Measurements from ENCODE around the gene TRDN.
"Not testable (repeated sequence)": the region's sequence is repeated elsewhere in the genome, so short reads cannot be mapped to it uniquely, and the experiment has no call there.

The TRDN gene

DNA sequence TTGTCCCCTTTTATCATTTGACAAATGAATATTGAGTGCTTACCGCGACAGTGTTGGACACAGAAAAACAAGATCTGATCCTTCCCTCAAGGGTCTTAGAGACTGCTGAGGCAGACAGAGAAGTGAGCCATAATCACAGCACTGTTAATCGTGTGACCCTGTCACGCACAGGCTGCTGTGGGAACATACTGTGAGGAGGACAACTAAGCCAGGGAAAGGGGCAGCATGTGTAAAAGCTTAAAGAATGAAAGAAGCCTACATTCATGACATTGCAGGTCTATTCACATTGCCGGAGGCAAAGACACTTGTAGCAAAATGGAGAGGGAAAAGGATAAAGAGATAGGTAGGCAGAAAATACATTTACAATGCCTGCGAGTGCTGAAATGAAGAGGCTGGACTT is 32.7 kb downstream of the TRDN start:
- no peaks in the 10 kb centered on the region for H3K27me3 Mint-ChIP-seq
- H3K4me3 Mint-ChIP-seq: no peak overlapping the region
- H3K4me1 Mint-ChIP-seq: no peaks in the 10 kb centered on the region
- no peak overlapping the region for H3K27ac Mint-ChIP-seq
- H3K36me3 Mint-ChIP-seq: no peaks in the 10 kb centered on the region
- DNase-seq (no peak), ATAC-seq (replicated peaks) (no peak)
- peaks cover 0 to 5% of the 10 kb centered on the region in 2 donors for H3K9me3 Mint-ChIP-seq

DNA sequence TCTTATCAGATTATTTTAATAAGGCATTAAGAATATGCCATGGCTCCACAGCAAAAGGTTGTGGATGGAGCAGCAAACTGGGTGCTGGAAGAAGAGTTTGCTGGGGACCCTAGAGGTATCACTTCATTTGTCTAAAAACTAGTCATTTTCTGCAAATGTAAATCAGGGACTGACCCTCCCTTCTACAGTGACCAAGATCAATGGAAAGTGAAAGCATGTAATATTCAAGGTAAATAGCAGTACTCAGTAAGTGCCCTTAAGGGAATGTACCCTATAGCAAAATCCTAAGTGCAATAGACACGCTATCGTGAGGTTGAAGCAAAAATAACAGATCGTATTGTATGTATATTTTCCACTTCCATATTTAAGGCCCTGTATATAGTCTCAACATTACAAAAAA is 38.7 kb downstream of the TRDN start:
- Mint-ChIP-seq H3K9me3 (peaks cover 0 to 3% of the 10 kb centered on the region in 2 donors), H3K4me3 (no peak overlapping the region), H3K36me3 (no peaks in the 10 kb centered on the region), H3K27ac (no peak overlapping the region), H3K4me1 (no peaks in the 10 kb centered on the region), H3K27me3 (no peaks in the 10 kb centered on the region)
- DNase-seq (no peak), ATAC-seq (replicated peaks) (peak; percentile 41 to 52)

DNA sequence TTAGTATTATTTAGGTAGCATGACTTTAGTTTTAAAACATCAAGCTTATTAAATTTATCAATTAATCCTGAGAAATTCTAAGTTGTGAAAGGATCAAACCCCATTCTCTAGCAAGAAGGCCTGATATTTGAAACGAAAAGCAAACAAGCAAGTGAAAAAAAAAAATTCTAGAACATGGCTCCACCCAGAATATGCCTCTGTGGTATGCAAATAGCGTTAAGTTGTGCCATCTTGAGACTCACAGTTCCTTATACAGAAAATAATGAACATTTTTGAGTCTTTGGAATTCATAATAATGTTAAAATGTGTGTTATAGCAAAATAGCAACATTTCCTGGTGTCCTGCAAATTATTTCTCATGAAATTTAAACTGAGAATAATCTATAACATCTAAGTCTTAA is 42.0 kb downstream of the TRDN start:
- Mint-ChIP-seq H3K9me3 (peaks cover 0 to 3% of the 10 kb centered on the region in 2 donors), H3K27ac (no peak overlapping the region), H3K27me3 (no peaks in the 10 kb centered on the region), H3K4me1 (no peaks in the 10 kb centered on the region), H3K36me3 (no peaks in the 10 kb centered on the region), H3K4me3 (no peak overlapping the region)
- no peak for DNase-seq
- no peak for ATAC-seq (replicated peaks)

DNA sequence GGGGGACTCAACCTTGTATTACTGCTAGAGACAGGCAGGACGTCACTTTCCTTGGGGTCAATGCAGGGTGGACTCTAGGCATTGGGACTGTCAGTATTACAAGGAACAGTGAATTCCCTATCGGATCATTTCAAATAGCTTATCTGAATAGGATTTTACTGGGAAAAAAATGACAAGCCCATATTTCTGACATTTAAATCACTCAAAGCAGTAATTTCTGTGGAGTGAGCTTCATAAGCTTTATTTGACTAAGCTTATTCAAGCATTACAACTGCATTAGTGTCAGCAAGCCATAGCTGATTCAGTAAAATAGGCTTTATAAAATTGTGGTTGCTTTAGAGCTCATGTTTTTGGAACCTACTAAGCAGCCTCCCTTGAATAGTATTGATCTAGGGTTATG is 44.3 kb downstream of the TRDN start:
- no peak for DNase-seq
- no peaks in the 10 kb centered on the region for H3K36me3 Mint-ChIP-seq
- no peak overlapping the region for H3K27ac Mint-ChIP-seq
- no peaks in the 10 kb centered on the region for H3K27me3 Mint-ChIP-seq
- no peak overlapping the region for H3K4me3 Mint-ChIP-seq
- H3K9me3 Mint-ChIP-seq: peaks cover 3% of the 10 kb centered on the region in 2 donors
- ATAC-seq (replicated peaks): no peak
- H3K4me1 Mint-ChIP-seq: no peaks in the 10 kb centered on the region

DNA sequence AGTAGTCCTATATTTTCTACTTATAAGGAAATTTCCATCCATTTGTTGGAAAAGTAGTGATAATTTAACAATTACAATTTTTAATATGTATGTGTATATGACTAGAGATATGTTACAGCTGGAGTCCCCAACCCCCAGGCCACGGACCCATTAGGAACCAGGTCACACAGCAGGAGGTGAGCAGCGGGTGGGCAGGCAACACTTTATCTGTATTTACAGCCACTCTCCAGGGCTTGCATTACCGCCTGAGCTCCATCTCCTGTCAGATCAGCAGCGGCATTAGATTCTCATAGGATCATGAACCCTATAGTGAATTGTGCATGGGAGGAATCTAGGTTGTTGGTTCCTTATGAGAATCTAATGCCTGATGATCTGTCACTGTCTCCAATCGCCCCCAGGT is 46.8 kb downstream of the TRDN start:
- Mint-ChIP-seq H3K36me3 (no peaks in the 10 kb centered on the region), H3K27me3 (no peaks in the 10 kb centered on the region)

DNA sequence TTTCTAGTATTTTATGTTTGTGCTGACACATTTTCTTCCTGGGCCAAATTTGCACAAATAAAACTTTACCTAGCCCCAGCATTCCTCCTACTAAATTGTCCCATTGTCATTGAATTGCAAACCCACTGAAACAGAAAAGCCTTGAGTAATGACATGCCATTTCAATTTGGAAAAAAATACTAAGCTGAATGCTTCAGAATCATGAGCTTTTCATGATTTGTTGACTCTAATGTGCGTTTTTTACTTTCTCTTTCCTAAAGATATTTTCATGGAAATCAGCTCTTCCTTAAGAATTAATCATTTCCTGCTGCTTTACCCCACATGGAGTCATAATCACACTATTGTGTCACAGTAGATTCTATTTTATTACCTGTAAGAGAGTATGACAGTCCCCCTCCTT is 47.4 kb downstream of the TRDN start:
- no peaks in the 10 kb centered on the region for H3K36me3 Mint-ChIP-seq
- H3K27ac Mint-ChIP-seq: no peak overlapping the region
- ATAC-seq (replicated peaks) (no peak), DNase-seq (no peak)
- H3K9me3 Mint-ChIP-seq: peaks cover 5% of the 10 kb centered on the region in 2 donors
- no peaks in the 10 kb centered on the region for H3K4me1 Mint-ChIP-seq
- no peaks in the 10 kb centered on the region for H3K27me3 Mint-ChIP-seq
- no peak overlapping the region for H3K4me3 Mint-ChIP-seq

More for the DNA sequence above, 46.8 kb downstream of the TRDN start:
- ATAC-seq (replicated peaks) (no peak), DNase-seq (no peak)
- H3K4me1 Mint-ChIP-seq: no peaks in the 10 kb centered on the region
- H3K4me3 Mint-ChIP-seq: no peak overlapping the region
- no peak overlapping the region for H3K27ac Mint-ChIP-seq
- H3K9me3 Mint-ChIP-seq: peaks cover 5% of the 10 kb centered on the region in 2 donors

DNA sequence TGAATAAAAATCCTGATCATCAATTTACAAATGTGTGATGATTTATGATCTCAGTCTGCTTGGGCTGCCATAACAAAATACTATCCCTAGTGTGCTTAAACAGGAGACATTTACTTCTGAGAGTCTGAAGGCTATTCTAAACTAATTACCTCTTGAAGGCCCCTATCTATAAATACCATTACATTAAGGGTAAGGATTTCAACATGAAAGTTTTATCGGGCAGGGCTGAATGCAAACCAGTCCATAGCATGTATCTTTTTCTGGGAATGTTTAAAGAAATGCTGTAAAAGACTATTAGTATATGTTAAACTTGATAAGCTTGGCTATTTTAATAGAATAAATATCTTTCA is 48.2 kb downstream of the TRDN start:
- no peak overlapping the region for H3K27ac Mint-ChIP-seq
- DNase-seq (no peak), ATAC-seq (replicated peaks) (no peak)

DNA sequence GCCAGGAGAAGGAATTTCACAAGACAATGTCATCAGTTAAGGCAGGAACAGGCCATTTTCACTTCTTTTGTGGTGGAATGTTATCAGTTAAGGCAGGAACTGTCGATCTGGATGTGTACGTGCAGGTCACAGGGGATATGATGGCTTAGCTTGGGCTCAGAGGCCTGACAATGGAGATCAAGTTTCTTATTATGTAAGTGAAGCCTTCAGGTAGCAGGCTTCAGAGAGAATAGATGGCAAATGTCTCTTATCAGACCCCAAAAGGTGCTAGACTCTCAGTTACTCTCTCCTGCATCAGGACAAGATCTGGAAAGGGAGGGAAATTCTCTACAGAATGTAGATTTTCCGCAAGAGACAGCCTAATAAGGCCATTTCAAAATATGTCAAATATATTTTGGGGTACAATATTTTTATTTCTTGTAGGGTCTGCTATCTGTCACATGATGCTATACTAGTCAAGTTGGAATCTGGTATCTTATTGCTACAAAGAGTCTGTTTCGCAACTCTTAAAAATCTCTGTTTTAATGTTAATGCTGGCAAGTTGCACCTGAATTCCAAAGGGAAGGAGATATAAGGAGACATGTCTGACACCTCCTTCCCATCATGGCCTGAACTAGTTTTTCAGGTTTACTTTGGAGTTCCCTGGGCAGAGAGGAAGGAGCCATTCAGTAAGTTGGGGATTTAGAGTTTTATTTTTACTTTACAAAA is 48.8 kb downstream of the TRDN start:
- Mint-ChIP-seq H3K27me3 (no peaks in the 10 kb centered on the region), H3K4me3 (no peak overlapping the region), H3K36me3 (no peaks in the 10 kb centered on the region), H3K27ac (no peak overlapping the region), H3K9me3 (peaks cover 5% of the 10 kb centered on the region in 2 donors), H3K4me1 (no peaks in the 10 kb centered on the region)
- ATAC-seq (replicated peaks) (no peak), DNase-seq (no peak)

More for the DNA sequence above, 48.2 kb downstream of the TRDN start:
- no peak overlapping the region for H3K4me3 Mint-ChIP-seq
- H3K27me3 Mint-ChIP-seq: no peaks in the 10 kb centered on the region
- H3K36me3 Mint-ChIP-seq: no peaks in the 10 kb centered on the region
- no peaks in the 10 kb centered on the region for H3K4me1 Mint-ChIP-seq
- peaks cover 5% of the 10 kb centered on the region in 2 donors for H3K9me3 Mint-ChIP-seq

DNA sequence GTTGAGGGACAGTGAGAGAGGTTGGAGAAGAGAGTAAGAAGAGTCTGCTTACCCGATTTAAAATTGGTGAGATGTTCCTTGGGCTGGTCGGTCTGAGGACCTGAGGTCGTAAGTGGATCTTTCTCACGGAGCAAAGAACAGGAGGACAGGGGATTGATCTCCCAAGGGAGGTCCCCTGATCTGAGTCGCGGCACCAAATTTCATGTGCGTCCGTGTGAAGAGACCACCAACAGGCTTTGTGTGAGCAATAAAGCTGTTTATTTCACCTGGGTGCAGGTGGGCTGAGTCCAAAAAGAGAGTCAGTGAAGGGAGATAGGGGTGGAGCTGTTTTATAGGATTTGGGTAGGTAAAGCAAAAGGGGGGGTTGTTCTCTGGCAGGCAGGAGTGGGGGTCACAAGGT is 49.3 kb downstream of the TRDN start:
- not testable (repeated sequence) for H3K36me3 Mint-ChIP-seq; H3K4me1 Mint-ChIP-seq; H3K27me3 Mint-ChIP-seq; ATAC-seq (replicated peaks); H3K4me3 Mint-ChIP-seq; DNase-seq; H3K9me3 Mint-ChIP-seq; H3K27ac Mint-ChIP-seq

DNA sequence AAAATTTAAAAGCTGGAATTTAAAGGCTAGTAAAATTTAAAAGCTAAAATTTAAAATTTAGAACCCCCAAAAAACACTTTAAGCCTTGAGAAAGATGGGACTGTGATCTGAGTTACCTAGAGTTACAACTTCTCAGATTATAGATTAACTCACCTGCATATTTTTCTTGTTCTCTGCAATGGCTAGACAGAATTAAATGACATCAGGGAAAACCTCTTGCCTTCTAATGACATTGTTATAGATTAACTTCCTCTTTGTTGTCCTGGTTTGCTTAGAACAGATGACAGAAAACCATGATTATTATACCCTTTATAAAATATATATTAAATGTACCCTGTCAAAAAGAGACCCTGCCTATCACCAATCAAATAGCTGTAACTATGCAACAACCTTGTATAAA is 56.4 kb downstream of the TRDN start:
- DNase-seq: no peak
- H3K27ac Mint-ChIP-seq: no peak overlapping the region
- H3K36me3 Mint-ChIP-seq: no peaks in the 10 kb centered on the region
- H3K27me3 Mint-ChIP-seq: no peaks in the 10 kb centered on the region
- no peaks in the 10 kb centered on the region for H3K4me1 Mint-ChIP-seq
- no peak for ATAC-seq (replicated peaks)
- peaks cover 0 to 3% of the 10 kb centered on the region in 2 donors for H3K9me3 Mint-ChIP-seq
- no peak overlapping the region for H3K4me3 Mint-ChIP-seq

DNA sequence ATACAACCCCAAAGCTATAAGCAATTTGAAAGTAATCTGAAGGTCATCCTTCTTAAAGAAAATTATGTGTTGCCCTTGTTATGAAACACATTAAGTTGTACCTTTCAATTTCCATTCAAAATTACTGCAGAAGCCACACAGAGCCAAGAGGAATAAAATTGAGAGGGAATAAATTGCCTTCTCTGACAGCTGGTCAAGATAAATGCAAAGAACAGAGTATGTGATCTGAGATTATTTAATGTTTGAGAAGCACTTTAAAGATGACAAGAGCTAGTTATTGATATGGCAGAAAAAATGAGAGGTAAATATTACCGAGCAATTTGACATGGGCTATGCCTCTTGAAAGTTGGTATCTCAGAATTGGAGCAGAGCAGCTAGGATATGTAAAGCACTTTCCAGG is 61.6 kb downstream of the TRDN start:
- no peak overlapping the region for H3K4me3 Mint-ChIP-seq
- no peak for ATAC-seq (replicated peaks)
- peaks cover 0 to 4% of the 10 kb centered on the region in 2 donors for H3K9me3 Mint-ChIP-seq
- H3K27me3 Mint-ChIP-seq: no peaks in the 10 kb centered on the region
- no peak for DNase-seq
- no peaks in the 10 kb centered on the region for H3K36me3 Mint-ChIP-seq
- no peaks in the 10 kb centered on the region for H3K4me1 Mint-ChIP-seq
- no peak overlapping the region for H3K27ac Mint-ChIP-seq

DNA sequence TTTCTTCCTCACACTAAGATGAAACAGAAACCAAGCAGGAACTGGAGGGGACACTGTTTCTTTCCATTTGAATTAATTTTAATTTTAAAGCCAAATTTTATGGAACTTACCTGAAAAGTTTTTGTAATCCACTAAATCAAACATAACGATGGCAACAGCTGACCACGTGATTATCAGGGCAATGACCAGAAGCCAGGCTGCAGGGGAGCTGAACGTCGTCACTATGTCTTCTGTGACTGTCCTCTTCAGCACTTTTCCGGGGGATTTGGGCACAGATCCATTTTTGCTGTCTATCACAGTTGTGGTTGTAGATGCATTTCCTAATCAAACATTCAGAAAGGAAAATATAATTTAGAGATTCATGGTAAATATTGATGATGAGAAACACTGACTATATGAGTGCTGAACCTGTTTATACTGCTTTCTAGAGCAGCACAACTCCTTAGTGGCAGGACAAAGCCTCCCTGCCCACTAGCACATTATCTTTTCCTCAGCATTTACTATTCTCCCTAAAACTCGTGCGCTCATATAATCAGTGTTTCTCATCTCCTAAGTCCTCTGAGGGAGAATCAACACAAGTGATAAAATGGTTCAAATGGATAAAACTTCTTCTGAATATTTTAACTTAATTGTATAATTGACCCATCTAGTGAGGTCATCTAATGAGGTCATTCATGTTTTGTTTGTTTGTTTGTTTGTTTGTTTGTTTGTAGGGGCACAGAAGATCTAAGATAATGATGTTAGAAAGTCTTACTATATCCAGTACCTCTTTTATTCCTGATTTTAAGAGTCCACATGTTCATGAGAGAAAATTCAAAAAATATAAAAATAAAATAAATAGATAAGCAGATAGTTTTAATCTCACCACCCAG is 65.7 kb downstream of the TRDN start:
- Mint-ChIP-seq H3K4me3 (no peak overlapping the region), H3K27ac (no peak overlapping the region), H3K4me1 (no peaks in the 10 kb centered on the region), H3K27me3 (no peaks in the 10 kb centered on the region), H3K9me3 (peaks cover 3 to 4% of the 10 kb centered on the region in 2 donors), H3K36me3 (no peaks in the 10 kb centered on the region)
- DNase-seq (no peak), ATAC-seq (replicated peaks) (no peak)

DNA sequence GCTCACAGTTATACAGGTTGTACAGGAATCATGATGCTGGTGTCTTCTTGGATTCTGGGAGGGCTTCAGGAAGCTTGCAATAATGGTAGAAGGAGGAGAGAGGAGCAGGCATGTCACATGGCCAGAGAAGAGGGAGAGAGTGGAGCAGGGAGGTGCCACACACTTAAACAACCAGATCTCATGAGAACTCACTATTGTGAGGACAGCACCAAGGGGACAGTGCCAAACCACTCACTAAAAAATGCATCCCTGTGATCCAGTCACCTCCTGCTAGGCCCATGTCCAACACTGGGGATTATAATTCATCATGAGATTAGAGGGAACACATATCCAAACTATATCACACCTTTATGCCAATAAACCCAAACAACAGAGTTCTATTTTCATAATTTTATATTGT is 67.2 kb downstream of the TRDN start:
- ATAC-seq (replicated peaks) (no peak), DNase-seq (no peak)
- peaks cover 4 to 5% of the 10 kb centered on the region in 2 donors for H3K9me3 Mint-ChIP-seq
- no peaks in the 10 kb centered on the region for H3K4me1 Mint-ChIP-seq
- no peaks in the 10 kb centered on the region for H3K27me3 Mint-ChIP-seq
- H3K4me3 Mint-ChIP-seq: no peak overlapping the region
- H3K36me3 Mint-ChIP-seq: no peaks in the 10 kb centered on the region
- H3K27ac Mint-ChIP-seq: no peak overlapping the region

DNA sequence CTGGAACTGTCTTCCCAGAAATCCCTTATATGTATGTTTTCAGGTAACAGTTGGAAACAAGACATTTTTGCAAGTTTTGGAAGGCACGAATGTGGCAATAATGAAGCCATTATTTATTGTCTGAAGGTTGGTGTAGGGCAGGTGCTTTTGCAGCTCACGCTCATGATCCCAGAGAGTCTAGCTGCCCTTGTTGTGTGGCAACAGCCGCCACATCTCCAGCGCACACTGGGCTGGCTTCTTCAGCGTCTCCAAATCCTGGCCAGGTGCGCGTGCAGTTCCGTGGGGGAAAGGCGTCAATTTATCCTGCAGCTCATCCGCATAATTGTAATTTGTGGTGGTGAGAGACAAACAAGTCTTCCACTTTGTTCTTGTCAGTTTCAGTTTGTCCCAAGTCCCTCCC is 71.2 kb downstream of the TRDN start:
- ATAC-seq (replicated peaks): no peak
- H3K27ac Mint-ChIP-seq: no peak overlapping the region
- DNase-seq: no peak
- H3K9me3 Mint-ChIP-seq: peaks cover 6 to 7% of the 10 kb centered on the region in 2 donors
- H3K4me3 Mint-ChIP-seq: no peak overlapping the region
- H3K27me3 Mint-ChIP-seq: no peaks in the 10 kb centered on the region
- no peaks in the 10 kb centered on the region for H3K36me3 Mint-ChIP-seq
- H3K4me1 Mint-ChIP-seq: no peaks in the 10 kb centered on the region

DNA sequence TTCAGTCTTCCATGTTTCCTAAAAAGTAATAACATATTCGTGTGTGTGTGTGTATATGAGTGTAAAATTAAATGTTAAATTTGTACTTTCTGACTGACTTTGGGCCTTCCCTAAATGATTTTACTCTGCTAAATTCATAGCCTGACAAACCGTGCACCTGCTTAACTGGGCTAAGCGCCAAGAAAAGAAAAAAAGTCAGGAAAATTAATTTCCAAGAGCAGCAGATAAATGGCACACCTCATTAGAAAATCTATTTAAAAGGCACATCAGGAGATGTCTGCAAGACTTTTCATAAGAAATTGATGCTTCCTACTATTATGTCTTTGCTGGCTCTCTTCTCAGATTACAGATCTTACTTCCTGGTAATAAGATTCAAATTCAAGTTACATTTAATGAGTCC is 72.4 kb downstream of the TRDN start:
- no peak for ATAC-seq (replicated peaks)
- Mint-ChIP-seq H3K4me1 (no peaks in the 10 kb centered on the region), H3K27me3 (no peaks in the 10 kb centered on the region), H3K27ac (no peak overlapping the region), H3K36me3 (no peaks in the 10 kb centered on the region), H3K4me3 (no peak overlapping the region), H3K9me3 (peaks cover 7 to 10% of the 10 kb centered on the region in 2 donors)
- no peak for DNase-seq
